A204.1 (cell line): Measurements from ENCODE around the gene ZFYVE9.
A peak's percentile ranks its signal among the peaks of the same experiment; 100 is the strongest.
"Not testable (repeated sequence)": the region's sequence is repeated elsewhere in the genome, so short reads cannot be mapped to it uniquely, and the experiment has no call there.

Experiments
- FAIRE-seq: peaks from 2 replicates; lab custom pipeline; 2012; peaks lifted over from hg19 to GRCh38; lab: Jason Lieb, UNC

Gene ZFYVE9

DNA sequence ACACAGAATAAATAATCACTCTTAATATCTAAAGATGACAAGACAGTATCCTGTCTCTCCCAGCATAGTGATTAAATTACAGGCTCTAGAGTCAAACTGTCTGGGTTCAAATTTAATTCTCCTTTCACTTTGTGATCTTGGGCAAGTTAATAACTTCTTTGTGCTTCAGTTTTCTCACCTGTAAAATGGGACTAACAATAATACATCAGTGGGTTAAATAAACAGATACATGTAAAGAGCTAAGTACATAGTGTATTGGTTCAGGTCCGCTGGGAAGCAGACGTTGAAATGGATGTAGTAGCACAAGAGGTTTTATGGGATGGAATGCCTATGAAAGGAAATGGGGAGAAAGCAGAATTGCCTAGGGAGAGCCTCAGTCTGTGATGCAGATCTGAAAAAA, 10.7 kb downstream of the ZFYVE9 start:
- FAIRE-seq: no peak

DNA sequence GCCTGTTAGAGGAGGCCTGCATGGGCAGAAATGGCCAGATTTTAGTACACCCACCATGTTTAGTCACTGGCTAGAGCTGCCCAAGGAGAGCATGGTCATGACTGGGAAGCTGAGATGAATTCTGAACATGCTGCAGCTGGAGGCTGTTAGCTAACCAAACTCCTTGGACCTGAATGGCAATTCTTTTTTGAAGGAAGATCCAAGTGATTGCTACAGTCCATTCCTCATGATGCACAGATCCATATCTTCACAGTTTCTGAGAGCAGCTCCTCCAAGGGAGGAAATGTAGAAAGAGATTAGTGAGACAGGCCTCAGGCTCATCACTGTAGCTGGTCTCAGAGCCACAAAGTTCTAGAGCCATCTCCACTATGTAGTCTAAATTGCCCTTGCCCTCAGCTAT, 11.1 kb downstream of the ZFYVE9 start:
- FAIRE-seq: no peak

DNA sequence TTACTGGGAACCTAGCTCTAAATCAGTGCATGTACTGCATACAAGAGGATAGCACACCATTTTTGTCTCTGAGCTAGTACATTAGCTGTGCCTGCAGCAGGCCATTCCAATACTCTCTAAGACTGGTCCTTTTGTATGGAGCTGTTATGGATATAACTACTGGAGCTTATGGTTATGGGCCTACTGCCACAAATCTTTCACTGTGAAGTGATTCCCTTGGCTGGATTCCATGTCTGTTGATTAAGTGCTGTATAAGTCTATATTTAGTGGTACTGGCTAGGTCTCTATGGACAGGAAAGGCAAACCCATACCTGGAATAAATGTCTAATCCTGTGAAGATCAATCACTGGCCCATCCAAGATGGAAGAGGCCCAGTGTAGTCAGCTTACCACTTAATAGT, 12.0 kb downstream of the ZFYVE9 start:
- no peak for FAIRE-seq

DNA sequence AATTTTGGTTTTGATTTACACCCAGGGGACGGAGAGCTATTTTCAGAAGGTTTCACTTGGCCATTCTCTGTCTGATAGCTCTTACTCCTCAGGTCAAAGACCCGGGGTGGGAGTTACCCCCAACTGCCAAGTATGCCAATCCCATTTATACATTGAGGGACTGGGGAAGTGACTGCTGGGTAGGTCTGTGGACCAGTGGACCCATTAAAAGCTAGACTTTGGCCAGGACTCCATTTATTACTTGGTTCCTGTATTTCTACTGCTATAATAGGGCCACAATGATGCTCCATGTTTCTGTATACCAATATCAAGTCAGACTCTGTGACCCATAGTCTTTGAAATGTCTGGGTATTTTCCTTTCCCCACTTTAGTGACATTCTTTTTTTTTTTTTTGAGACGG, 14.6 kb downstream of the ZFYVE9 start:
- no peak for FAIRE-seq

DNA sequence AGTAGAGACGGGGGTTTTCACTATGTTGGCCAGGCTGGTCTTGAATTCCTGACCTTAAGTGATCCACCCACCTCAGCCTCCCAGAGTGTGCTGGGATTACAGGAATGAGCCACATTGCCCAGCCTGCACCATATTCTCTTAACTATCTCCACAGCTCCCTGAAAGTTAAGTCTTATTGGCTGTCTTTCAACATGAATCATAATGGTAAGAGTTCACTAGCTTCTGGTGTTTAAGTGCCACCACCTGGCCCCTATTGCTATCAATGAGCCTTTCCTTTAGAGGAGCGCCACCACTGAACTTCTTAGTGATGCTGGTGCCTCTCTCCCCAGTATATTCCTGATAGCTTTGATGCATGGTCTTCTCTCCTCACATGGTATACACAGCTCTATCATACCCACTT, 15.7 kb downstream of the ZFYVE9 start:
- no peak for FAIRE-seq

DNA sequence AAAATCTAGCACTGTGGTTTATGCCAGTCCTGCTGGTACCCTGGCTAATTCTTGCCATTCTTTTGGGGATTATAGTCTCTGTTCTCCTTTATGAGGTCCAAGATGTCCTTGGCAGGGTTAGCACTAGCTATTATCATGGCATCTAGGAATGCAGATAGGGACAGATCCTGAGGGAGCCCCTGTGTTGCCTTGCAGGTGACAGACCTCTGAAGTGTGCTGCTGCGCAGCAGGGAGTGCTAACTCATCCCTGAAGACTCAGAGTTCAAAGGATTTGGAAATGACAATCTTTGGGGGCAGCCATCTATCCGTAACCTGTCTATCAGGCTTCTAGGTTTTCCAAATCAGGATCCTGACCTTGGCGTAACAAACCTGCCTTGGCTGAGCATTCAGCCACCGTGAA, 16.3 kb downstream of the ZFYVE9 start:
- FAIRE-seq: no peak

DNA sequence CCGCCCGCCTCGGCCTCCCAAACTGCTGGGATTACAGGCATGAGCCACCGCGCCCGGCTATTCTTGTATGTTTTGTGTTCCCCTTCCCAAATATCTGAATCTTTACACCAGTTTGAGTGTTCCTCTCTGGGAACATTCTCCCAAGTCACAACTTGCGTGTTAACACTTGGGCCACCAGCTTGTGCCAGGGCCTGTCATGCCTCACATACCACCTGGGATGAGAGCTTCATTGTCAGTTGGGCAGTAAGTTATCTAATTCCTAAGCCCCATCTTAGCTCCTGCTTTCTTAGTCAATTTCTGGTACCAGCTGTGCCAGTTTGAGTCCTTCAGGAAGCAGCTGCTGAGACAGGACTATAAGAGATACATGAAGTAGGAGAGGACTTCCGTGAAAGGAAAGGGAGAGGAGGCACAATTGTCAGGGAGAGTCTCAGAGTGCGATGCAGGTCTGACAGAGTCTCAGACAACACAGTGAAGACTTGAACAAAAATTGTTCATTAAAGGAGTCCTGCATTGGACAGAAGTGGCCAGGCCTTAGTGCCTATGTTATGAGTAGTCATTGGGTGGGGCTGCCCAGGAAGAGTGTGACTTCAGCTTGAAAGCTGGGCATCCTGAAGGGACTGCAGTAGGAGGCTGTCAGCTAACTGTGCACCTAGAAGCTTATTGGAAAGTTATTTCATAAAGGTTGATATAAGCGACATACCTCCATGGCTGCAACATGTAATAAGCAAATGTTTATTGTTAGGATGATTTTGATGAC, 17.3 kb downstream of the ZFYVE9 start:
- no peak for FAIRE-seq

DNA sequence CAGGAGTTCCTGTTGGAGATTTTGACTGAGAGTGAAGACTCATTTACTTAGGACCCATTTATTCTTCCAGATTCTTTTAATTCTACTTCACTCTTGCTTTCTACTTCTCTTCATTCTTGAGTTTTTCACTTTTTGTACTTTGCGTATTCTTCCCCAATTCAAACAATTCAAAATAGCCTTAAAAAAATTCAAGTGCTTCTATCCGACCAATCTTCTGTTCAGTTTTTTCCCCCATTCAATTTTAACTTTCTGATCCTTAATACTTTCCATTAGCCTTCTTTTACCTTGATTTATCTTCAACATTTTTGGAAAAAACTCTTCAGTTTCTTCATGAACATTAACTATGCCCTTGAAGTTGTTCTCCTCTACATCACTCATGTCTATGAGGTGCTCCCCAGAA, 21.1 kb downstream of the ZFYVE9 start:
- no peak for FAIRE-seq

DNA sequence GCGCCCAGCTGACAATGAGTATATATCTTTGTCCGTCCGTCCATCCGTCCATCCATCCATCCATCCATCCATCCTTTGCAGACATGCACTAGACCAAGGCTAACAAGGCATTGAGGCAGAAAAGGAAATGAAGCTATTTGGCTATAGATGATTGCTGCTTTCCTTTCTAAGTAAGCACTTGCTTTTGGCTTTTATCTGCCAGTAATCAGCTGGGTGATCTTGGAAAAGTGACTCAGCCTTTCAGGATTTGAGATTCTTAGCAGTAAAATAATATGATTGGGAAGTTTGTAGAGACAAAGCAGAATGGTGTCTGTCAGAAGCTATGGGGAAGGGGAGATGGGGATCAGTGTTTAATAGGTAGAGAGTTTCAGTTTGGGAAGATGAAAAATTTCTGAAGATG, 22.7 kb downstream of the ZFYVE9 start:
- no peak for FAIRE-seq

DNA sequence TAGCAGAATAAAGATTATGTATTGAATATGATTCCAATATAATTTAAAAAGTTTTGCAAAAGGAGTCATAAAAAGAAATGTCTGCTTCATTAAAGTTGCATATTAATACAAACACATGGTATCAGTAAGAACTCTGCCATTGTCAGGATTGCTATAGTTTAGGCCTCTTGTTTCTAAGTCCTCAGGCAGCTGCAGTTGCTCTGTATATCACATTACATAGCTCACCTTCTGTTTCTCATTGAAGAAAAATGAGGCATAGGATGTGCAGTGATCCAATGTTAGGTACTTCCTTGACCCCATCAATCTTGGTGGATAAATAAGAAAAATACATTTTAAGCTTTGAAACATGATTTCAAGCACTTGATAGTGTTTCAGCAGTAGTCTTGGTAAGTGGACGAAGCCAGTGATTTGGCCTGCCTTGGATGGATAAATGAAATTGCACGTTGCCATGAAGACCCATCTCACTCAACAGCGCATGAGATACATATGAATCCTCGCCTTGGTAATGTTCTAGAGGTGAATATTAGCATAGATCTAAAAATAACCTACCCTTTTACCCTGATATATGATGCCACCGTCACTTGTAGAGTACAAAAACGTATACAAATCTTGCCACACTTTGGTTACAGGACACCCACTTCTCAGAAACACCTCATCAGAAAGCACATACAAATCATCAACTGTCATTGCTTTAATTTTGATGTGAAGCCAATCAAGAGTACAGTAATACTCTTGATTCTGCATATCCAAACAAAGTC, 25.3 kb downstream of the ZFYVE9 start:
- no peak for FAIRE-seq

DNA sequence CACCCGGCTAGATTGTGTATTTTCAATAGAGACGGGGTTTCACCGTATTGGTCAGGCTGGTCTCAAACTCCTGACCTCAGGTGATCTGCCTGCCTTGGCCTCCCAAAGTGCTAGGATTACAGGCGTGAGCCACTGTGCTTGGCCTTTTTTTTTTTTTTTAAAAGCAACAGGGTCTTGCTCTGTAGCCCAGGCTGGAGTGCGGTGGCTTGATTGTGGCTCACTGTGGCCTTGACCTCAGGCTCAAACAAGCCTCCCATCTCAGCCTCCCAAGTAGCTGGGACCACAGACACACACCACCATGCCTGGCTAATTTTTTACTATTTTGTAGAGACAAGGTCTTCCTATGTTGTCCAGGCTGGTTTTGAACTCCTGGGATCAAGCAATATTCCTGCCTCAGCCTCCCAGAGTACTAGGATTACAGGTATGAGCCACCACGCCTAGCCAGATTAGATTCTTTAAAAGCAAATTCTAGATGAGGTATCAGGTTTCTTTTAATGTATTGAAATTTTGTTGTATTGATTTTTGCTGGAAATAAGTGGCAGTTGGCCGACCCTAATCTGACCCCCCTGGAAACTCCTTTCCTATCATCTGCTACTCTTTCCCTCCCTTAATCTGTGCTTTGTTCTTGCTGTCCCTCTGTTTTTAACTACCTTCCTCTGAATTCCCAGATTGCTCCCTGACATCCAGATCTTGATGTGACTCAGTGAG, 26.6 kb downstream of the ZFYVE9 start:
- no peak for FAIRE-seq

DNA sequence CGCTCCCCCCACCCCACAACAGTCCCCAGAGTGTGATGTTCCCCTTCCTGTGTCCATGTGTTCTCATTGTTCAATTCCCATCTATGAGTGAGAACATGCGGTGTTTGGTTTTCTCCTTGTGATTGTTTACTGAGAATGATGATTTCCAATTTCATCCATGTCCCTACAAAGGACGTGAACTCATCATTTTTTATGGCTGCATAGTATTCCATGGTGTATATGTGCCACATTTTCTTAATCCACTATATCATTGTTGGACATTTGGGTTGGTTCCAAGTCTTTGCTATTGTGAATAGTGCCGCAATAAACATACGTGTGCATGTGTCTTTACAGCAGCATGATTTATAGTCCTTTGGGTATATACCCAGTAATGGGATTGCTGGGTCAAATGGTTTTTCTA, 29.3 kb downstream of the ZFYVE9 start:
- FAIRE-seq: not testable (repeated sequence)

DNA sequence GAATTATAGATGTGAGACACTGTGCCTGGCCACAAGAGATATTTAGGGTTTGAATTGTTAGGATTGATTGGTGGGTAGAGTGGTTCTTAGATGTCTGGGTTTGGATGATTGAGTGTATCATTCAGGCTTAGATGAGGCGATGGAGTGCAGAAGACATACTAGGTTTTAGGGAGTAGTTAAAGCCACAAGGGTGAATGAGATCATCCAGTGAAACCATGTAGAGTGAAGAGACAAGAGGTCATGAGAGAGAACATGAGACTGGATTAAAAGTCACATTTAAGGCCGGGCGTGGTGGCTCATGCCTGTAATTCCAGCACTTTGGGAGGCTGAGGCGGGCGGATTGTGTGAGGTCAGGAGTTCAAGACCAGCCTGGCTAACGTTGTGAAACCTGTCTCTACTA, 37.2 kb downstream of the ZFYVE9 start:
- no peak for FAIRE-seq

DNA sequence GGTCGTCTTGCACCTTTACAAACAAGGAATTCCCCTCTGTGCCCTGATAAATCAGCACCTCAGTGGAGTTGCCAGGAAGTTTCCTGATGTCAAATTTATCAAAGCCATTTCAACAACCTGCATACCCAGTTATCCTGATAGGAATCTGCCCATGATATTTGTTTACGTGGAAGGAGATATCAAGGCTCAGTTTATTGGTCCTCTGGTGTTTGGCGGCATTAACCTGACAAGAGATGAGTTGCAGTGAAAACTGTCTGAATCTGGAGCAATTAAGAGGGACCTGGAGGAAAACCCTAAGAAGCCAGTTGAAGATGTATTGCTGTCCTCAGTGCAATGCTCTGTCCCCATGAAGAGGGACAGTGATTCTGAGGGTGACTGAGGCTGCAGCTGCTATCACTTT, 38.3 kb downstream of the ZFYVE9 start:
- no peak for FAIRE-seq

DNA sequence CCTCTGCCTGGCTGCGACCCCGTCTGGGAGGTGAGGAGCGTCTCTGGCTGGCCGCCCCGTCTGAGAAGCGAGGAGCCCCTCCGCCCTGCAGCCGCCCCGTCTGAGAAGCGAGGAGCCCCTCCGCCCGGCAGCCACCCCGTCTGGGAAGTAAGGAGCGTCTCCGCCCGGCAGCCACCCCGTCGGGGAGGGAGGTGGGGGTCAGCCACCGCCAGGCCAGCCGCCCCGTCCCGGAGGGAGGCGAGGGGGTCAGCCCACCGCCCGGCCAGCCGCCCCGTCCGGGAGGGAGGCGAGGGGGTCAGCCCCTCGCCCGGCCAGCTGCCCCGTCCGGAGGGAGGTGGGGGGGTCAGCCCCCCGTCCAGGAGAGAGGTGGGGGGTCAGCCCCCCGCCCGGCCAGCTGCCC, 39.9 kb downstream of the ZFYVE9 start:
- FAIRE-seq: not testable (repeated sequence)

DNA sequence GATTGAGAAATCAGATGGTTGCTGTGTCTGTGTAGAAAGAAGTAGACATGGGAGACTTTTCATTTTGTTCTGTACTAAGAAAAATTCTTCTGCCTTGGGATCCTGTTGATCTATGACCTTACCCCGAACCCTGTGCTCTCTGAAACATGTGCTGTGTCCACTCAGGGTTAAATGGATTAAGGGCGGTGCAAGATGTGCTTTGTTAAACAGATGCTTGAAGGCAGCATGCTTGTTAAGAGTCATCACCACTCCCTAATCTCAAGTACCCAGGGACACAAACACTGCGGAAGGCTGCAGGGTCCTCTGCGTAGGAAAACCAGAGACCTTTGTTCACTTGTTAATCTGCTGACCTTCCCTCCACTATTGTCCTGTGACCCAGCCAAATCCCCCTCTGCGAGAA, 40.4 kb downstream of the ZFYVE9 start:
- not testable (repeated sequence) for FAIRE-seq

DNA sequence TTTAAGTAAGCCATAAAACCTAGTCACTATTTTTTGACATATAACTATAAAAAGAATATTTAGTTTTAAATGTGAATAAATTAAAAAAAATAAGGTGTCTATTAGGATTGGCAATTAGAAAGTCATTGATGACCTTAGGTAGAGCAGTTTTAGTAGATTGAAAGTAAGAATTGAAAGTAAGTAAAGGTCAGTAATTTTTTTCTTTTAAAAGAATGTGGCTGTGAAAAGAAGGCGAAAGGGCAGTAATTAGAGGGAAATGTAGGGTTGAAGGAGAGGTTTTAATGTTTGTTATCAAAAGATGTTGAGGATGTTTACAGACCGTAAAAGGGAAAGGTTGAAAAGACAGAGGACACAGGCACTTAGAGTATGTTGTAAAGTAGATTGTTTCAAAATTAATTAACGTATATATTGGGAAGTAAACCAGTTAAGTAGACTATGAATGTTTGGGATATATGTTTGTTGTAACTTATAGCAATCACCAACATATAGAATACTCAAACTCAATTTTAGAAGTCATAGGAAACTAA, 41.0 kb downstream of the ZFYVE9 start:
- peak; percentile 62 for FAIRE-seq

DNA sequence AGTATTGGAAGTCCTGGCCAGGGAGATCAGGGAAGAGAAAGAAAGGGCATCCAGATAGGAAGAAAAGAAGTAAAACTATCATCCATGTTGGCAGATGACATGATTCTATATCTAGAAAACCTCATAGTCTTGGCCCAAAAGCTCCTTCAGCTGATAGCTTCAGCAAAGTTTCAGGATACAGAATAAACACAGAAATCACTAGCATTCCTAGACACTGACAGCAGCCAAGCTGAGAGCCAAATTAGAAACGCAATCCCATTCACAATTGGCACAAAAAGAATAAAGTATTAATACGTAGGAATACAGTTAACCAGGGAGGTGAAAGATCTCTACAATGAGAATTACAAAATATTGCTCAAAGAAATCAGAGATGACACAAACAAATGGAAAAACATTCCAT, 44.6 kb downstream of the ZFYVE9 start:
- FAIRE-seq: no peak

DNA sequence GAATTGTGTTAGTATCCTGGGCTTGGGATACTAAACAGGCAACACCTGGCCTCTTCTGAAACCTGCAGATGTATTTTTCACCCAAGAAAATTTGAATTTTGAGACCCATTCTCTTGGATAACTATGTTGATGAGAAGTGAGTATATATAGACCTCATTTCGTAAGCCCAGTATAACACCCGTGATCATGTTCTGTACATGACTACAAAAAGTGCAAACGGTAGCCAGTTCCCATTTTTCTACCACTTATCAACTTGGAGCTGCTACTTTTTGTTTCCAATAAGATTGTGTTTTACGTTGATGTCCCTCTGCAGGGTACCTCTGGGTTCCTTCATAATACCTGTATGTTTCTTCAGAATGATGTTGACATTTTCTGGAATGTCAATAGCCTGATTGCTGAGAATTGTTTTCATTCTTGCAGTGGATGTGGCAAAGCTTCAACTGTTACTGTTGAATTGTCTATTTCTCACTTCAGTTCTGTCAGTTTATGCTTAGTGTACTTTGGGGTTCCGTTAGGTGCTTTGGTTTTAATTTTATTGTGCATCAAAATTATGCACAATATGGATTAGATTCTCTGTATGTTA, 48.1 kb downstream of the ZFYVE9 start:
- FAIRE-seq: no peak

DNA sequence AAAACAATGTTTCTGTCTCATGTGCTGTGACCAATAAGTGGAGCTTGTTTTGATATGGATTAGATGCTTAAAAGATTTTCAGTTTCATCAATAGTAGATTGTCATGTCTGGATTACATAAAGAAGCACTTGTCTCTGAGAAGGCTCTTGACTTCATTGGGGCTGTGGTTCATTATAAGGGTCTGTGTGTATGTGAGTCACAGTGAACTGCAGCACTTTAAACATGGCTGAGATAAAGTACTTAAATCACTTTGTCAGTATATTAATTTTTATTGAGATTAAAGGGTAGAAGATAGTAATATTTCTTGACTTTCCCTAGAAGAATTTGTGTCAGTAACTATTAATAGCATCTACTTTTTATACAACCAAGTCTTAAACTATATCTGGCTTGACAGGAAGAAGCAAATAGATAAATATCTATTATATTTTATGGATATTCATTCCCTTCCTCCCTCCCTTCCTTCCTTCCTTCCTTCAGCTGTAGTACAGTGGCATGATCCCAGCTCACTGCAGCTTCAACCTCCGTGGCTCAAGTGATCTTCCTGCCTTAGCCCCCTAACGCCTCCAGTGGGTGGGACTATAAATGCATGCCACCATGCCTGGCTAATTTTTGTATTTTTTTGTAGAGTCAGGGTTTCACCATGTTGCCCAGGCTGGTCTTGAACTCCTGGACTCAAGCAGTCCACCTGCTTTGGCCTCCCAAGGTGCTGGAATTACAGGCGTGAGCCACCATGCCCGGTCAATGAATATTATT, 48.8 kb downstream of the ZFYVE9 start:
- no peak for FAIRE-seq

DNA sequence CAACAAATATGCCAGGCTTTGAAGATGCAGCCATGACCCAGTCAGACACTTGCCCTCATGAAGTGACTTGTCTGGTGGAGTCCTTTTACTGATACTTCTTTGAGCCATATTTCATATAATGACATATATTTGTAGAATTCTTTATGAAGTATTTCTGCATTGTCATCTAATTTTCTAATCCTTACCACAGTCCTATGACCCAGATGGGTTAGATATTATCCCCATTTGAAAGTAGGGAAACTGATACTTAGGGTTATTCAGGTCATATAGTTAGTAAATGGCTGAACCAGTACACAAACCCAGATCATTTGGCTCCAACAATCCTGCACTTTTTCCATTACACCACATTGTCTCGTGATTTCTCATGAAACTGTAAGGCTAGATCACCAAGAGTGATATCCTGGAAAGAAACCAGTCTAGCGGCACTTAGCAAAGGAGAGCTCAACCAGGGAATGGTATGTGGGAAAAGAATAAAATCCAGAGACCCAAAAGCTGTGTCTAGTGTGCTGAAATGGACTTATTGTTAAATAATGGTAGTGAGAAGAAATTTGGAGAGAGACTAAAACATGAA, 49.6 kb downstream of the ZFYVE9 start:
- no peak for FAIRE-seq

DNA sequence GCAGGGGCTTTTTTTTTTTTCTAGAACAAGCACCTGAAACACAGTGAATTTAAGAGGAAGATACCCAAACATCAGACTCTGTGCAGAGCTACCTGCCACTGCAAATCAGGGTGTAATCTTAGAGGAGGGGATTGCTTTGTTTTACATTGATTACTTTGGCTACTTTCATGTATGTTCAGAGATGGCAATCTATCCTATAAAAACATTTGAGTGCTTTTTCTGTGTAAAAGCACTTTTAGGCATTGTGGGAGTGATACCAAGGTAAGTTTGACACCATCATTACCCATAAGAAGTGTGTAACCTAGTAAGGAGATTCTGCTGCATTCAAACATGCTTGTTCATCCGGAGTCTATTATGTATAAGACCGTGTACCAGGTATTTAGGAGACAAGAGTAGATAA, 50.1 kb downstream of the ZFYVE9 start:
- no peak for FAIRE-seq
